Panc1 (cell line): ENCODE measurements around the gene NNAT.

Experiments
- CTCF ChIP-seq: fragments of 450-650 bp; IDR thresholded peaks from 2 replicates; pipeline ENCODE4 v1.5.1; 2017; ENCODE audit warnings: mild to moderate bottlenecking
- POLR2AphosphoS5 ChIP-seq: IDR thresholded peaks from 2 replicates; pipeline ENCODE4 v1.6.1; 2012; ENCODE audit warnings: mild to moderate bottlenecking, low read depth, low read length, moderate library complexity
- SIN3A ChIP-seq: IDR thresholded peaks from 2 replicates; pipeline ENCODE4 v1.6.1; 2012; ENCODE audit warnings: low read depth, mild to moderate bottlenecking, low read length, moderate library complexity, borderline replicate concordance; ENCODE audit not compliant: insufficient read depth
- TCF7L2 ChIP-seq: IDR thresholded peaks from 2 replicates; pipeline ENCODE4 v1.6.1; 2011; ENCODE audit warnings: mild to moderate bottlenecking, low read depth, low read length, inconsistent platforms
- TF ChIP-seq, protein P1 (sequence below), 2 experiments: IDR thresholded peaks; 2 replicates each; pipeline ENCODE4 v1.6.1; 2011 to 2012; ENCODE audit warnings: low read depth in 2 of 2, control low read depth in 1 of 2, low read length in 1 of 2, mild to moderate bottlenecking in 1 of 2, moderate library complexity in 1 of 2; ENCODE audit not compliant: insufficient read depth in 1 of 2

DNA sequence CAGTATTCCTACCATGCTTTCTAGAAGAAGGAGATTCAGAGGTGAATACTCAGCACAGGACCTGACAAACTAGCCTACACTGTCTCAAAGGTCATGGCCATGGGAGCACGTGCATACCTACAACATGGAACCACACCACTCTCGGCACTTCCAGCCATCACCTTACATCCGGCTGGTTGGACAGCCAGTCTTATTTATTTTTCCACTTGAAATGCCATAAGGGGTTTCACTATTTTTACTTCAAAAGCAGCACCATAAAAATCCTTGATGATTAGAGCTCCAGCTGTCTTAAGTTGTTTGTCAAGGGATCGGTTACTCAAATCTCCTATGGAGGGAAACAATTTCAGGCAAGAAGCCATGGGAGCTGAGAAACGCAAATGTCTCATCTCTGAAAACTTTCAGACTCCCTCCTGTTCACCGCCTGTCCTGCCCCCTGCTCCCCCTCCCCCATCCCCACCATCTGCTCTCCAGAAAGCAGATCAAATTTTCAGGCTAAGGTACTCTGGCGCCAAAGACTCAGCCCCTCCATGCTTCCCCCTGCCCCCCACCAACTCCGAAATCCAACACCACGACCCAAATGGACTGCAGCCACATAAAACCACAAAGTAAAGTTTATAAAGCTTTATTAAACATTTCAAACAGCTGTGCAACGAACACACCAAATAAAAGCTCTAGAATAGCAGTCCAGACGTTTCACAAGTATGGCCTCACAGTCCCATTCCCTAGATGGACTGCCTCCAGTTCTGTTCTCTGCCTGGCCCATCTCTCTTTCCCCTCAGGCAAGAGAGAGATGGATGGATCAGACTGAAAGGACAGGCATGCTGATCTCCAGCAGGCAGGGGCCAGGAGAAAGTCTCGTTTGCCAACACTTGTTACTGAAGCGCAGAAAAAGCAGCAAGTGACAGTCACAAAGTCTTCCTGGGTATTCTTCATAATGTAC is 4.0 kb upstream of the NNAT start:
- TF ChIP-seq POLR2AphosphoS5 = no peak
- no peak for TF ChIP-seq CTCF
- no peak for TF ChIP-seq TCF7L2
- TF ChIP-seq, protein P1, sequence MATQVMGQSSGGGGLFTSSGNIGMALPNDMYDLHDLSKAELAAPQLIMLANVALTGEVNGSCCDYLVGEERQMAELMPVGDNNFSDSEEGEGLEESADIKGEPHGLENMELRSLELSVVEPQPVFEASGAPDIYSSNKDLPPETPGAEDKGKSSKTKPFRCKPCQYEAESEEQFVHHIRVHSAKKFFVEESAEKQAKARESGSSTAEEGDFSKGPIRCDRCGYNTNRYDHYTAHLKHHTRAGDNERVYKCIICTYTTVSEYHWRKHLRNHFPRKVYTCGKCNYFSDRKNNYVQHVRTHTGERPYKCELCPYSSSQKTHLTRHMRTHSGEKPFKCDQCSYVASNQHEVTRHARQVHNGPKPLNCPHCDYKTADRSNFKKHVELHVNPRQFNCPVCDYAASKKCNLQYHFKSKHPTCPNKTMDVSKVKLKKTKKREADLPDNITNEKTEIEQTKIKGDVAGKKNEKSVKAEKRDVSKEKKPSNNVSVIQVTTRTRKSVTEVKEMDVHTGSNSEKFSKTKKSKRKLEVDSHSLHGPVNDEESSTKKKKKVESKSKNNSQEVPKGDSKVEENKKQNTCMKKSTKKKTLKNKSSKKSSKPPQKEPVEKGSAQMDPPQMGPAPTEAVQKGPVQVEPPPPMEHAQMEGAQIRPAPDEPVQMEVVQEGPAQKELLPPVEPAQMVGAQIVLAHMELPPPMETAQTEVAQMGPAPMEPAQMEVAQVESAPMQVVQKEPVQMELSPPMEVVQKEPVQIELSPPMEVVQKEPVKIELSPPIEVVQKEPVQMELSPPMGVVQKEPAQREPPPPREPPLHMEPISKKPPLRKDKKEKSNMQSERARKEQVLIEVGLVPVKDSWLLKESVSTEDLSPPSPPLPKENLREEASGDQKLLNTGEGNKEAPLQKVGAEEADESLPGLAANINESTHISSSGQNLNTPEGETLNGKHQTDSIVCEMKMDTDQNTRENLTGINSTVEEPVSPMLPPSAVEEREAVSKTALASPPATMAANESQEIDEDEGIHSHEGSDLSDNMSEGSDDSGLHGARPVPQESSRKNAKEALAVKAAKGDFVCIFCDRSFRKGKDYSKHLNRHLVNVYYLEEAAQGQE (IDR thresholded peaks at IDR 0.05; ENCODE audit: insufficient read depth in 1 of 2, low read depth in 2 of 2, low read length in 1 of 2) = no peak
- TF ChIP-seq SIN3A = no peak
